Vagina (tissue), 2 donors: ENCODE measurements around the gene GREM1.

Experiments used
- POLR2AphosphoS5 ChIP-seq, 2 donors: sonication (generic); formaldehyde crosslinking; IDR thresholded peaks; one replicate each; pipeline ENCODE4 v1.9.0; 2017; ENCODE audit warnings: antibody characterized with exemption in 2 of 2, mild to moderate bottlenecking in 2 of 2, low read depth in 1 of 2; ENCODE audit not compliant: insufficient read depth in 1 of 2
- TF ChIP-seq, protein P1 (sequence below), 3 experiments: fragments of 450-650 bp in 2 of 3; fragments of 200-600 bp in 1 of 3; sonication (generic) in 1 of 3; IDR thresholded peaks; one replicate each; pipeline ENCODE4 v1.5.1; 2017 to 2019; ENCODE audit warnings: antibody characterized with exemption in 3 of 3, mild to moderate bottlenecking in 2 of 3, moderate library complexity in 2 of 3

DNA sequence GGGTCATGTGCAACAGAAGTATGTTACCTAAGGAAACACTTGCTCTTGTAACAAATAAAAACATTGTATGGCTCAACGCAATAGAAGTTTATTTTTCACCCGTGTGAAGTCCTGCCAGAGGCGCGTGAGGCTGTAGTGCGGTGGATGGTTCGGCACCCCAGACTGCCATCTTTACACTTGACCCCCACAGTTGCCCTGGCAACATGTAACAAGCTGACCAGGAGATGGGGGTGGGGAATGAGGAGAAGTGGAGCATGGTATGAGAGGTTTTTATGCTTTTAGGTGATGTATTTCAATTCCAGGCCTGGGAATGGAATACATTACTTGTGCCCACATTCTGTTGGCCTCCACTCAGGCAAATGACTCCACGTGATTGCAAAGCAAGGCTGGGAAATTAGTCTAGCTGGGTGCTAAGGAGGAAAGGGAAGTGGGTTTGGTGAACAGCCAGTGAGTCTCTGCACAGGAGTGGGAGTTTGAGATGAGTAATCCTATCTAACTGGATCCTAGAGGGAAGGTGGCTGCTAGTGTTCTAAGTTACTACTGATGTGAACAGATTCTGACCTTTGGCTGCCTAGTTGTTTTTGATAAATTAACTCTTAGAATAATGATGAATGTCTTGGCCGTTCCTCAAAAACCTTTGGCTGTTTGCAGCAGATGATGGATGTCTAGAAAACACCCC, 33.8 kb upstream of the GREM1 start:
- no peak for TF ChIP-seq POLR2AphosphoS5 (IDR thresholded peaks at IDR 0.05; ENCODE audit: insufficient read depth in 1 of 2, low read depth in 1 of 2)
- TF ChIP-seq, protein P1, sequence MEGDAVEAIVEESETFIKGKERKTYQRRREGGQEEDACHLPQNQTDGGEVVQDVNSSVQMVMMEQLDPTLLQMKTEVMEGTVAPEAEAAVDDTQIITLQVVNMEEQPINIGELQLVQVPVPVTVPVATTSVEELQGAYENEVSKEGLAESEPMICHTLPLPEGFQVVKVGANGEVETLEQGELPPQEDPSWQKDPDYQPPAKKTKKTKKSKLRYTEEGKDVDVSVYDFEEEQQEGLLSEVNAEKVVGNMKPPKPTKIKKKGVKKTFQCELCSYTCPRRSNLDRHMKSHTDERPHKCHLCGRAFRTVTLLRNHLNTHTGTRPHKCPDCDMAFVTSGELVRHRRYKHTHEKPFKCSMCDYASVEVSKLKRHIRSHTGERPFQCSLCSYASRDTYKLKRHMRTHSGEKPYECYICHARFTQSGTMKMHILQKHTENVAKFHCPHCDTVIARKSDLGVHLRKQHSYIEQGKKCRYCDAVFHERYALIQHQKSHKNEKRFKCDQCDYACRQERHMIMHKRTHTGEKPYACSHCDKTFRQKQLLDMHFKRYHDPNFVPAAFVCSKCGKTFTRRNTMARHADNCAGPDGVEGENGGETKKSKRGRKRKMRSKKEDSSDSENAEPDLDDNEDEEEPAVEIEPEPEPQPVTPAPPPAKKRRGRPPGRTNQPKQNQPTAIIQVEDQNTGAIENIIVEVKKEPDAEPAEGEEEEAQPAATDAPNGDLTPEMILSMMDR (IDR thresholded peaks at IDR 0.05) = no peak
